Stimulated activated CD4-positive, alpha-beta T cell treated with anti-CD3 and anti-CD28 coated beads, Interleukin-4, amount 100 ng/mL, for 1 hour (primary cell): ENCODE data around the gene SMTN.
"Not testable (repeated sequence)": the region's sequence is repeated elsewhere in the genome, so short reads cannot be mapped to it uniquely, and the experiment has no call there.

ENCODE experiments used
- DNase-seq: peaks from one replicate; pipeline ENCODE4 v3.0.0-alpha.2; 2020

SMTN gene

DNA sequence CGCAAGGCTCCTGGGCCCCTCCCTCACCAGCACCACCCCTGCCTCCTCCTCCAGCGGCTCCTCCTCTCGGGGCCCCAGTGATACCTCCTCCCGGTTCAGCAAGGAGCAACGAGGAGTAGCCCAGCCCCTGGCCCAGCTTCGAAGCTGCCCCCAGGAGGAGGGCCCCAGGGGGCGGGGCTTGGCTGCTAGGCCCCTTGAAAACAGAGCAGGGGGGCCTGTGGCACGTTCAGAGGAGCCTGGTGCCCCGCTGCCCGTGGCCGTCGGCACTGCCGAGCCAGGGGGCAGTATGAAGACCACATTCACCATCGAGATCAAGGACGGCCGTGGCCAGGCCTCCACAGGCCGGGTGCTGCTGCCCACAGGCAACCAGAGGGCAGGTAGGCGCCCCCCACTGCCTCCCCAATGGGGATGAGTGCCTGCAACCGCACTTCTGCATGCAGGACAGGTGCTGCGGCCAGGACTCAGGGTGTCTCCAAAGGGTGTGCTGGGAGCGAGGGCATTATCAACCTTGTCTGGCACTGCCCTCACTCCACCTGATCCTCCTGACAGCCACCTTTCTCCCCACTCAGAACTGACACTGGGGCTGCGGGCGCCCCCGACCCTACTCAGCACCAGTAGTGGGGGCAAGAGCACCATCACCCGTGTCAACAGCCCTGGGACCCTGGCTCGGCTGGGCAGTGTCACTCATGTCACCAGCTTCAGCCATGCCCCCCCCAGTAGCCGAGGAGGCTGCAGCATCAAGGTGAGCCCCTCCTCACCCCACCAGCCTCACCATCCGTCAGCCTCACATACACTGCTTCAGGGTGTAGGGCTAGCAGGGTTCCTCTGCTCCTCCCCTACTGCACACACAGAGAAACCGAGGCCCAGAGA lies 10.2 kb downstream of the SMTN start:
- DNase-seq: no peak

DNA sequence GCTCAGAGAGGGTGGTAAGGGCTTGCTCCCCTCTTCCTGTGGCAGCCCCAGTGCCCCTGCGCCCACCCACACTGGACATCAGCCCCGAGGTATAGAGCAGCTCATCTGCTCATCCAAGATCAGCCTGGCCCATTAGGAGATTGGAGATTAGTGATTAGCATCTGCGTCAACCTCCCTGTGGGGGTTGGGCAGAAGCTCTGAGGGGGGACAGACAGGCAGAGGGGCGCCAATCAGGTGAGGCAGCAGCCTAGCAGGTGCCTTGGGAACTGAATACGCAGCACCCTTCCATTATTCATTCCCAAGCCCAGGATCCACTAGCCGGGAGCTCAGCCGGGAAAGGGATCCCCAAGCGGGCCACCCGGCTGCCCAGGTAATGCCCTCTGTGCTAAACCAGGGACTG lies 11.0 kb downstream of the SMTN start:
- no peak for DNase-seq

DNA sequence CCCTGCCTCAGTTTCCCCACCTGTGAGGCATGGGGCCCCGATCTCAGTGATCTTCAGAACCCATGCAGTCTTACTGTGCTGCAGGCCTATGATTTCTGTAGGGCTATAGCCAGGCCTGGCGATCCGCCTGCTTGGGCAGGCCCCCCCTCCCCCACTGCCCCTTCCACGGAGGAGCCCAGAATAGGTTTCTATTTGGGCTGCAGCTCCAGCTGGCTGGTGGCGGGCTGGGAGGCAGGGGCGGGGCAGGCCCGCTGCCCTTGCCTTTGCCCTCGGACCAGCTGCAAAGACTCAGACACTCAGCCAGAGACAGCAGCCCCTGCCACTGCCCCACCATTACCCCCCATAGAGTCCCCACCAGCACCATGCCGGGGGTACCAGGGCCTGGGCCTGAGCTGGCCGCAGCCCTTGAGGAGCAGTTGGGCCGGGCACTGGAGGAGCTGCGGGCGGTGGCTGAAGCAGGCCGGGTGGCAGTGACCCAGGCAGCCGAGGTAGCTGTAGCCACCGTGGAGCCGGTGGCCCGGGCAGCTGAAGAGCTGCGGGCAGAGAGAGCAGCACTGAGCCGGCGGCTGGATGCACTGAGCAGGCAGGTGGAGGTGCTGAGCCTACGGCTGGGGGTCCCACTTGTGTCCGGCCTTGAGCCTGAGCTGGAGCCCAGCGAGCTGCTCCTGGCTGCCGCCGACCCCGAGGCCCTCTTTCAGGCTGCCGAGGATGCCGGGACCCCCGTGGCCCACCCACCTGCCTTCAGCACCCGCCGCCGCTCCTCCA lies 12.2 kb downstream of the SMTN start:
- no peak for DNase-seq

DNA sequence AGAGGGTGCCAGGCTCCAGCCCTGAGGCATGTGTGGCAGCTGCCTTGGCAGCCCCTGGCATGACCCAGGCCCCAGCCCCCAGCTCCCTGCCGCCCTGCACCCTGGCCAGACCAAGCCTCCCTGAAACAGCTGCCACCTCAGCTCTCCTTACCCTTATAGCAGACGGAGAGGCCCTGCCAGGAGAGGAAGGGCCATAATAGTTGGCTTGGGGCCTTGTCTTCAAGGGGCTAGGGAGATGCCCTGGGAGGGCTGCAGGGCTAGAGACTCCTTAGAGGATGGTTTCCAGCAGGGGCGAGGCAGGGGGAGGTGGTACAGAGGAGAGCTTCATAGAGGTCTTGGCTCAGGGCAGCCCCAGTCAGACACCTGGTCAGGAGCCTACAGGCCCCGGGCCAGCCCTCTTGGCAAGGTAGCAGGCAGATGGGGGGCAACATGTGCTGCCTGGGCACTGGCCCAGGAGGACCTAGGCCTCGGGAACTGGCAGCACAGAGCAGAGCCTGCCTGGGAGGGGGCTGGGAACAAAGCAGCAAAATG lies 13.0 kb downstream of the SMTN start:
- no peak for DNase-seq

DNA sequence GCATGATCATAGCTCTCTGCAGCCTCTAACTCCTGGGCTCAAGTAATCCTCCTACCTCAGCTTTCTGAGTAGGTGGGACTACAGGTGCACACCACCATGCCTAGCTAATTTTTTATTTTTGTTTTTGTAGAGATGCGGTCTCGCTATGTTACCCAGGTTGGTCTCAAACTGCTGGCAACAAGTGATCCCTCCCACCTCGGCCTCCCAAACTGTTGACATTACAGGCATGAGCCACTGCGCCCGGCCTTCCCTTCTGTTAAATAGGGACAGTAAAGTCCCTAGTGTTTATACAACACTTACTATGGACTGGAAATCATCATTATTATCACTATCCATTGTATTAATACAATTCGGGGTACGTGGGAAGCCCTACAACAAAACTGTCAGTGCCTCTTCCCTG lies 13.6 kb downstream of the SMTN start:
- no peak for DNase-seq

DNA sequence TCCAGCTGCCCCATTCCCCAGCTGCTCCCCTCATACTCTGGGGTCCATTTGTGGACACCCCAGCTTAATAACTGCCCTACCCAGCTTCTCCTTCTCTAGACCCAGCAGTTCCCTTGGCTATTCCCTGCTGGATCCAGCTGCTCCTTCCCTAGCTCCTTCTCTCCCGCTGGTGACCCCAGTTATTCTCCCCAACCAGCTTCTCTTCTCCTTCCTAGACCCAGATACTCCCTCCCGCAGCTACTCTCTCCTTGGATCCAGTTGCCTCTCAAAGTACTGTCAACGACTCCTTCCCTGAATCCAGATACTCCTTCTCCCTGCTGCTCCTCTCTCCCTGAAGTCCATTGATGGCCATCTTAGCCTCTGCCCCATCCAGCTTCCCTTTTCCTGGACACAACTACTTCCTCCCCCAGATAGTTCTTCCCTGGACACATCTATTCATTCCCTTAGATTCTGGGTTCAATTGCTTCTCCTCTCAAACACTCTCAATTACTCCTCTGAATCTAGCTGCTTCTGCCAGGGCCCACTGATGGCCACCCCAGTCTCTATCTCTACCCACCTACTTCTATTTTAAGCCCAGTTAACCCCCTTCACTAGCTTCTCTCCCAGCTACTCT lies 14.6 kb downstream of the SMTN start:
- DNase-seq: no peak

DNA sequence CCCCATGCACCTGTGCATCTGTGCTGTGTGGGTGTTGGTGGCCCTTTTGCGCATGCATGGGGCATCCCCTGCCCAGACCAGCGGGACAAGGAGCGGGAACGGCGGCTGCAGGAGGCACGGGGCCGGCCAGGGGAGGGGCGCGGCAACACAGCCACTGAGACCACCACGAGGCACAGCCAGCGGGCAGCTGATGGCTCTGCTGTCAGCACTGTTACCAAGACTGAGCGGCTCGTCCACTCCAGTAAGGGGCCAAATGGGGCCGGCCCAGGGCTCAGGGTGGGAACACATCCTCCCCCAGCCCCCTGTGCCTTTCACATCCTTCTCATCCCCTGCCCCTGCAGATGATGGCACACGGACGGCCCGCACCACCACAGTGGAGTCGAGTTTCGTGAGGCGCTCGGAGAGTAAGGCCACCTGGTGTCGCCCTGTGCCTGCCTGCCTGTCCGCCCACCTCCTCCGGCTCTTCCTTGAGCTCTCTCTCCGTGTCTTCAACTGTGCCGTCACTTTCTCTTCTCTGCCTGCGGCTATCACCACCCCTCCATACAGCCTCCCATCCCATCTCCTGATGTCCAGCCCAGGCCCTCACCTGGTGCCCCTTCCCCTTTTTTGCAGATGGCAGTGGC lies 15.7 kb downstream of the SMTN start:
- DNase-seq: no peak

DNA sequence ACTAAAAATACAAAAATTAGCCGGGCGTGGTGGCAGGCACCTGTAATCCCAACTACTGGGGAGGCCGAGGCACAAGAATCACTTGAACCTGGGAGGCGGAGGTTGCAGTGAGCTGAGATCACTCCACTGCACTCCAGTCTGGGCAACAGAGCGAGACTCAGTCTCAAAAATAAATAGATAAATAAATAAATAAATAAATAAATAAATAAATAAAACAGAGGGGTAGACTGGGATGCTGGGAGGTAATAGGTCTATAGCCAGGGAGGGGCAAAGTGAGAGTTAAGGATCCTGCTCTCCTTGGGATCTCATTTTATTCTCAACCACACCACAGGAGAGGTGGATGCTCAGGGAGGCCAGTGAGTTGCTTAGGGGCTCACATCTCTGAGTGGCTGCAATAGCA lies 16.4 kb downstream of the SMTN start:
- not testable (repeated sequence) for DNase-seq

DNA sequence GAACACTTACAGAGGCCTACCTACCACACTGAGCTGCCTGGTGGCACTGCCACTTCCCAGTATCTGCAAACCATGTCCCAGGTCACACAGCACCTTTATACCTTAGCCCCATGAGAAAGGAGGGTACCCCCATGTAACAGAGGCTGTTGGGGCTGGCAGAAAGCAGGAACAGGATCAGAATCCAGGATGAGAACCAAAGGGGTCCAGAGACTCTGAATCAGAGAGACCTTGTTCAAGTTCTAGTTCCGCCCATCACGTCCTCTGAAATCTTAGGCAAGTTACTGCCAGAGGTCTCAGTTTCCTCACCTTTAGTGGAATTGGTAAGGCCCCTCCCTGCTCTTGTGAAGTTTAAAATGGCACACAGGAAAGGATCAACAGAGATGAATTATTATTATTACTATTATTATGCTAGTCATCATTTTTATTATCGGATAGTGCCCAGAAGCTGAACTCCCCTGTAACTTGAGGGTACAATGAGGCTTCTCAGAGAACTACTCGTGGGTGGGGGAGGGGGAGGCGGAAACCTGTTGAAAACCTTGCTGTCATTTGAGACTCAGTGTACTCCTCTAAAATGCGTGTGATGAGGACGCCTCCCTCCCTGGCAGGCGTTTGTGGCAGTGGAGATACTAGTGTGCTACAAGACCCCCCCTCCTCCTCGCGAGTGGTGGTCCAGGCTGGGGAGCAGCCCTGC lies 17.0 kb downstream of the SMTN start:
- DNase-seq: no peak

DNA sequence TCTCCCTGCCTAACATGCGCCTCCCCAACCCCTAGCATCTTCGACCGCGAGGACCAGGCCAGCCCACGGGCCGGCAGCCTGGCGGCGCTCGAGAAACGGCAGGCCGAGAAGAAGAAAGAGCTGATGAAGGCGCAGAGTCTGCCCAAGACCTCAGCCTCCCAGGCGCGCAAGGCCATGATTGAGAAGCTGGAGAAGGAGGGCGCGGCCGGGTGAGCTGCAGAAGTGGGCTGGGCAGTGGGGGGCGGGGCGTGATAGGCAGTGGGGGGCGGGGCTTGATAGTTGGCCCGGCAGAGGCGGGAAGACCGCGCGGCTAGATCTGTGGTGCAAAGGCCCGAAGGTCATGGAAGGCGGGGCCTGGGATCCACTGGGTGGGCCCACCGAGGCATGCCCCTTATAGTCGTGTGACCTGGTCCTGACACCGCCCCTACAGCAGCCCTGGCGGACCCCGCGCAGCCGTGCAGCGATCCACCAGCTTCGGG lies 17.6 kb downstream of the SMTN start:
- no peak for DNase-seq

DNA sequence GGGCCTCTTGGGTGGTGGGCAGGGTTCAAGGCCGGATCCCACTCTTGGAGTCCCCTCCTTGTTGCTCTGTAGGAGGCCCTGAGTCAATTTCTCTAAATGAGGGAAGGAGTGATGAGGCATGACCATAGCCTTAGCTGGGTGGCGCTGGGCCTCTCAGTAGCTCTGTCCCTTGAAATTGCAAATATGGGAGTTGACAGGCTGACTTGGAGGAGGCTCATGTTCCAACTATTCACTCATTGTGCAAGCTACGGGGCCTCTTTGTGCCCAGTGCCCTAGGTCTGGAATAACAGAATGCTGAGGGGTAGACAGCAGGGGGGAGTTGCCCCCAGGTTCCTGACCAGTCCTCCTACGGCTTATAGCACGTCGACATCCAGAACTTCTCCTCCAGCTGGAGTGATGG lies 18.3 kb downstream of the SMTN start:
- DNase-seq: no peak

DNA sequence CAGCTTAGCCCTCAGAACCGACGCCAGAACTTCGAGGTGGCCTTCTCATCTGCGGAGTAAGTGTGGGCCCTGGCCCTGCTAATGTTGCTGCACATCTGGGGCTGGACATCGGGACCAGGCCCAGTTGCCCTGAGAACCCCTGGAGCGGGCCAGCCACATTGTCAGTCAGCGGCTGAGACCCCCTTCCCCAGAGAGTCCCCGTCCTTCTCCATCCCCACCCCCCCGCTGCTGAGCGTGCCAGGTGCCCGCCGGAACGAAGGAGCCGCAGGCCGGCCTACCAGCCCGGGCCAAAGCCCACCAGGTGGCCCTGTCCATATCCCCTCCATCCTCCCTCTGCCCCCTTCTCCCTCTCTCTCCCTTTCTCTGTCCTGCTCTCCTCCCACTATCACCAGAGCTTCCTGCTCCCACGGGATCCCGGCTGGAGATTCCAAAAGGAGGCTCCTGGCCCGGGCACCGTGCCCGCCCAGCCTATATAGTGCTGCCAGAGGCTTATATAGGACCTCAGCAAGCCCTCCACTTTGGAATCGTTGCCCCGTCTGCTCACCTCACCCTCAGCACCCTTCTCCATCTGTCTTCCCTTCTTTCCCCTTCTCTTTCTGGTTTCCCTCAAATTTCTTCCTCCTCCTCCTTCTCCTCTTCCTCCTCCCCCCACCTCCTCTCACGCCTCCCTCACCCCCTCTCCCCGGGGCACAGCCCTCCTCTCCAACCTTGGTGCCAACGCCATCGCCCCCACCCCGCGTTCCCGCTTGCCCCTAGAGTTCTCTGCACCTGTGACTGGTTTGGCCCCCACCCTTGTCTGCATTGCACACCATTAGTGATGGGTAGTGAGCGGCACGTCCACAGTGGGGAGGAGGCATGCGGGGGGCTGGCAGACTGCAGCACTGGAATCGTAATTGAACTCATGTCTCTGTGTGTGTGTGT lies 19.0 kb downstream of the SMTN start:
- no peak for DNase-seq

DNA sequence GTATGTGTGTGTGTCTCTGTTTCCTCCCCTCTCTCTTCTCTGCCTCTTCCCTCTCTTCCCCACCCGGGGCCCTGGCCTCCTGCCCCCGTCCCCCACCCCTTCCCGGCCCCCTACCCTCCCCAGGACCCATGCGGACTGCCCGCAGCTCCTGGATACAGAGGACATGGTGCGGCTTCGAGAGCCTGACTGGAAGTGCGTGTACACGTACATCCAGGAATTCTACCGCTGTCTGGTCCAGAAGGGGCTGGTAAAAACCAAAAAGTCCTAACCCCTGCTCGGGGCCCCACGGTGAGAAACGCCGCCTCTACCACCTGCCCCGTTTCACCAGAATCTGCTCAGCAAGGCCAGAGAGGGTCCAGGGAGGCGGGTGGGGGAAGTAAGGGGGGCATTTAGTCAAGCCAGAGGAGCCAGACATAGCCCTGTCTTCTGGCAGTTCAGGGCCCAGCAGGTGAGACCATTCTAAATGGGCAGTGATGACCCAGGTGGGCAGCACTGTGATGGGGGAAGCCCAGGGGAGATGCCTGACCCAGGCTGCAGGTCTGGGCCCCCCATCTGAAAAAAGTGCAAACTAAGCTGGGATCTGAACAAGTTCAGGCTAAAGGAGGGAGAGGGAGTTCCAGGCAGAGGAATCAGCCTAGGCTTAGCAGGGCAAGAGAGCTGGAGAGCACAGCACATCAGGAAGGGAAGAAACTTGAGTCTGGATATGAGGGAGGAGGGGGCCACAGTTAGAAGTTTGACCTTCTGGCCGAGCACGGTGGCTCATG lies 19.8 kb downstream of the SMTN start:
- DNase-seq: no peak

DNA sequence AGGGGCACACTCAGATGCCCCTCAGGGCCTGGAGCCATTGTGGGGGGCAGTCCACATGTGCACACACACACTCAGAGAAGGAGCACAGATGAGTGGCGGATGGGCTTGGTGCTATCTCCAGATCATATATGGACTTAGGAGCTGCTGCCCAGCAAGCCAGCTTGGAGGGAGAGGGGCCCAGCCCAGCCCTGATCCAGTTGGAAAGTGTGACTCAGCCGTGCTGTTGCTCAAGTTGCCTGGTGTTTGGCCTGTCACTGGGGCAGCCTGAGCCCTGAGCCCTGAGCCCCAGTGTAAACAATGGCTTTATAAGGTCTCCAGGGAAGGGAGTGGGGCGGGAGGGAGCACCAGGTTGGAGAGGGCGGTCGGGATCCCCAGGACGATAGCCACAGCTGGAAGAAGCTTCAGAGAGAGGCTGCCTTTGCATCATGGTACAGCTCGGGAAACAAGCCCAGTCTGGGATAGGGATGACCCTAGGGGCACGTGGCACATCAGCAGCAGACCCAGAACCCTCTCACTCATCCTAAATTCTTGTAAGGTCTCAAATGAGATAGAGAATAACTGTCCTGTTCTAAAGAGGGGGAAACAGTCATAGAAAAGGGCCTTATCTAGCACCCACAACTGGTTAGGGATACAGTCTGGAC lies 21.4 kb downstream of the SMTN start:
- DNase-seq: no peak

DNA sequence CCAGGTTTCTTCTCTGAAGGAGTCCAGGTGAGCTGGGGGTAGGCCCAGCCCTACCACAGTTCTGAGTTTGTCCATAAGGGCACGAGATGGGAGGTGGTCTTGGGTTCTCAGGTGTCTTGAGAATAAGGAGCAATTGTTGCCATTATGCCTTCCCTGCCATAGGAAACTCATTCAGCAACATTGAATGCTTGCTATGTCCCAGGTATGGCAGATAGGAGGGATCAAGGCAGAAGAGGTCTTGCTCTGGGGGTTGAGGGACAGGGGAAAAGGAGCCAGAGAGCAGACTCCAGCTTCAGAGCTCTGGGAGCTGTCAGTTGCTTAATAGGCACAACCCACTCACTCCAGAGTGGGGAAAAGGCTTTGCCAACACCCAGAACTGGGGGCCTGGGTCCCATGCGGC lies 22.0 kb downstream of the SMTN start:
- DNase-seq: no peak

DNA sequence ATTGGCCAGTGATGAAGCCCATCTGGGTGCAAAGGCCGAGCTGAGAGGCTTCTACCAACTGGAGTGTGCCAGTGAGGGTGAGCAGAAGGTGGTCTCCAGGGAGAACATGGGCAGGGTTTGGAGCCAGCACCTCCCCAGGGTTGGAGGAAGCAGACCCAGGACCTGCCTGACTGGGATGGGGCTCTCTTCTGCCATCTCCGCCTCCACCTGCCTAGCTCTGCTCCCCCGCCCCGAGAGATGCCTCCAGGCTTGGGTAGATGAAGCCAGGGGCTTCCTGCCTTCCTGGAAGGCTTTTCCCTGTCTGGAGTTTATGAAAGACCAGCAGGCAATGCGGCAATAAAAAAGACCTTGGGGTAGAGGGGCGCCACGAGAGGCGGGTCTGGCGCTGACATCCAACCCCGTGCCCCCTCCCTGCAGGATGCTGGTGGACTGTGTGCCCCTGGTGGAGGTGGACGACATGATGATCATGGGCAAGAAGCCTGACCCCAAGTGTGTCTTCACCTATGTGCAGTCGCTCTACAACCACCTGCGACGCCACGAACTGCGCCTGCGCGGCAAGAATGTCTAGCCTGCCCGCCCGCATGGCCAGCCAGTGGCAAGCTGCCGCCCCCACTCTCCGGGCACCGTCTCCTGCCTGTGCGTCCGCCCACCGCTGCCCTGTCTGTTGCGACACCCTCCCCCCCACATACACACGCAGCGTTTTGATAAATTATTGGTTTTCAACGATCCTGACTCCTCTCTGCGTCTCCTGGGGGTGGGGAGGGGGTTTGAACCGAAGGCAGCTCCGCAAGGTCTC lies 23.0 kb downstream of the SMTN start:
- DNase-seq: no peak

DNA sequence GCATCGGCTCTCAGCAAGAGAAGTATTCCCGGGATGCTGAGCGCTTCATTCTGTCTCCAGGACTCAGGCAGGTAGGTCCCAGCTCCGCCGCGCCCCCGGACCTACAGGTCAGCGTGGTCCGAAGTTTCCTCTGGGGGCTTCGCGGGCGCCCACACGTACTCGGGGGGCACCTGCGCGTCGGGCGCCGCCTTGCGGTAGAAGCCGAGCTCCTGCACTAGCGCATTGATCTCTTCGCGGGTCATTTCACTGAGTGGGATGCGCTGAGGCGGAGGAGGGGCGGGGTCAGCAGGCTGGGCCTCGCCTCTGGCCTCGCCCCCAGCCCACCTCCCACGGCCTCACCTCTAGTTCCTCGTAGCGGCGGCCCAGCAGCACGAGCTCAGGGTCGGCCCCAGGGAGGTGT lies 23.8 kb downstream of the SMTN start:
- DNase-seq: no peak

DNA sequence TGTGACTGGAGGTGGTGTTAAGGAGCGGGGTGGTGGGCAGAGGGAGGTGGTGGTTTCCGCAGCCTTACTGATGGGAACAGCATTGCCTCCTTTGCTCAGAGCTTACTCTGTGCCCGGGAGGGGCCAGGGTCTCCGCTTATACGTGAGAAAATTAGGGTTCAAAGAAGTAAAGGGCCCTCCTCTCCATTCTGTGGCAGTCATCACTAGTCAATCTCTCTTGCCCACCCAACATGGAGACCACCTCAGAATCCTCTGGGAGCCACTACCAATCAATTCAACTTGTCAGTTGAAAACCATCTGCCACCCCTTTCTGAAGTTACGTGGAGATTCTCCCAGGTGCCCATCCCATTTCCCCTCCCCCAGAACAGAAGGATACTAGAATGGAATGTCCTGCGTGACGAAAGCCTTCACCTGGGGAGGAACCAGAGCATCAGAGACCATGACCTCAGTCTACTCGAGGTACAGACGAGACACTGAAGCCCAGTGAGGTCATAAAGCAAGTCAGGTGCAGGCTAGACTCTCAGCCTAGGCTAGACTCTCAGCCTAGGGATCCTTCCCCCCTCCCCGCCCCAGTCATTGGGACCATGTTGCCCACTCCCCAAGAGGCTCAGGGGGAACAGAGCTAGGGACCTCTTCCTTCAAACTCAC lies 24.3 kb downstream of the SMTN start:
- no peak for DNase-seq
